Kidney tubule cell (primary cell): ENCODE measurements around the gene CDAN1.

Experiments used
- DNase-seq: peaks from one replicate; pipeline ENCODE4 v3.0.0-alpha.2; 2018; ENCODE audit warnings: low spot score

The CDAN1 gene

DNA sequence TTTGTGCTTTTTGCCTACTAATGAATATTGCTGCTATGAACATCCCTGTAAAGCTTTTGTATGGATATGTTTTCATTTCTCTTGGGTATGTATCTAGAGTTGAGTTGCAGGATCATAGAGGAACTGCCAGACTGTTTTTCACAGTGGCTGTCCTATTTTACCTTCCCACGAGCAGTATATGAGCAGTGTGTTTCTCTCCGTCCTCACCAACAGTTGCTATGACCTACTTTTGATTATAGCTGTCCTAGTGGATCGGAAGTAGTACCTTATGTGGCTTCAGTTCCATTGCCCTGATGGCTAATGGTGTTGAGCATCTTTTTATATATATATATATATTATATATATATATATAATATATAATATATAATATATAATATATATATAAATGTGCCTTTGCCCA lies 25.2 kb downstream of the CDAN1 start:
- no peak for DNase-seq

- DNase-seq, result no peak
These were observed 26.3 kb downstream of the CDAN1 start for GRCh38 chr15:42710662-42711061.

- no peak for DNase-seq
These were observed 28.9 kb downstream of the CDAN1 start for GRCh38 chr15:42707873-42708544.

DNA sequence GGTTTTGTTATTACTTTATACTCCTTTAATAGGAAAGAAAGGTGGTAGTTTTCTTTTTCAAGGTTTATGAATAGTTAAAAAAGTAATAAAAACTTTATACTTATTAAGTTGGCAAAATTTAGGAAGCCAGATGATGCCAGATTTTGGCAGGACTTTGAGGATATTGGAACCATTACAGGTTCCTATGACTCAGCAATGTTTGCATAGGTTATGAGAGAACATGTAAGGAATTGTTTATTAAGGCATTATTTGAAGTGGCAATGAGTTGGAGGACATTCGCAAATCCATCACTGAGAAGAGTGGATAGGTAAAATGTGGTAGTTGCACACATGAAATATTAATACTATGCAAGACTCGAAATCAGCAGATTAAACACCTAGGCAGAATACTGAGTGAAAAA lies 29.9 kb downstream of the CDAN1 start:
- DNase-seq, result no peak

- DNase-seq, result no peak
These were observed 31.6 kb downstream of the CDAN1 start for GRCh38 chr15:42705336-42705735.

- DNase-seq, result peak; percentile 72
These were observed 32.4 kb downstream of the CDAN1 start for GRCh38 chr15:42704492-42704926.

GRCh38 chr15:42696626-42697025 lies 40.3 kb downstream of the CDAN1 start:
- DNase-seq, result no peak

DNA sequence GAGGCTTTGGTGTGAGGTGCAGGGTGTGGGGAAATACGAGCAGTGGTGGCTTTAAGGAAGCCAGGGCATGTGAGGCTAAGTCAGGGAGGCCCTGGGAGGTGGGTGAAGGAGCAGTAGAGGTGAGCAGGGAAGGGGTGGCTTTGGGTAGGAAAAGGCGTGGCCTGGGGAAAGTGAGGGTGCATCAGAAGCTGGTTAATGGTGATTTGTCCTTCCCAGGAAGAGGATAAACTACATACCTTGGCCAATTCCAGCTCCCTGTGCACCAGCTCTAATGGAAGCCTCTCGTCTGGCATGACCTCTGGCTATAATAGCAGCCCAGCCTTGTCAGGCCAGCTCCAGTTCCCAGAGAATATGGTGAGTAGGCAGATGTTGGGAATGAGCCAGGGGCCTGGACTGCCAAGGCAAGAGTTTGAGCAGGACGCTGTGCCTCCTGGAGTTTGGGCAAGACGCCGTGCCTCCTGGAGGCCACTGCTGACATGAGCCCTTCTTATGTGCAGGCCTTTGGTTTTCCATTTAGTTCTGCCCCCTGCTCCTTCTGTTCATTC lies 41.3 kb downstream of the CDAN1 start:
- DNase-seq, result no peak

GRCh38 chr15:42694398-42694797 lies 42.5 kb downstream of the CDAN1 start:
- DNase-seq, result no peak

- DNase-seq, result no peak
These were observed 43.0 kb downstream of the CDAN1 start for GRCh38 chr15:42693942-42694341.

DNA sequence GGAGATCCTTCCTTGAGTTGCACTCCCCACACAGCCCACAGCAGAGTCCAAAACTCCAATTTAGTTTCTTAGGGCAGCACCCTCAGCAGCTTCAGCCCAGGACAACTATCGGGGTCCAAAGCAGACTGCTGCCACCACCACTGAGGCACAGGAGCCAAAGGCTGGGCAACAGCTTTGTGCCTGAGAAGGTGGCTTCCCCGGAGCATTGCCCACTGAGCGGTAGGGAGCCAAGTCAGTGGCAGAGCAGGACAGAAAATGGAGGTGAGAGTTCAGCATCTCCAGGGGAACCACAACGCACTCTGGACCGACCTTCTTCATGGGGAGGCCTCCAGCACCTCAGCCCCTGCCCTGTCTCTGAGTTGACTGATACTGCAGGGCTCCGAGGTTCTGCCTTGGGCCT lies 43.4 kb downstream of the CDAN1 start:
- no peak for DNase-seq

DNA sequence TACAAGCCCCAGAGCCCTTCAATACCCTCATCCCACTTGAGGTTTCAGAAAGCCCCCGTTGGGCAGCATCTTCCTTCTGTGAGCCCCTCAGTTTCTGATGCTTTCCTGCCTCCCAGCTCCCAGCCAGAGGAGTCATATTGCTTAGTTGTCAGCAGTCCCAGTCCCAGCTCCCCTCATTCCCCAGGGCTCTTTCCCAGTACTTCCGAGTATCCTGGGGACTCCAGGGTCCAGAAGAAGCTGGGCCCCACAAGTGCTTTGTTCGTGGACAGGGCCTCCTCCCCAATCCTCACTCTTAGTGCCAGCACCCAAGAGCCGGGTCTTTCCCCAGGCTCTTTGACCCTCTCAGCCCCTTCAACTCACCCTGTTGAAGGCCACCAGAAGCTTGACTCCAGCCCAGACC lies 43.9 kb downstream of the CDAN1 start:
- DNase-seq, result no peak

- DNase-seq, result no peak
These were observed 44.4 kb downstream of the CDAN1 start for GRCh38 chr15:42692536-42692935.

- no peak for DNase-seq
These were observed 45.2 kb downstream of the CDAN1 start for GRCh38 chr15:42691770-42692169.

DNA sequence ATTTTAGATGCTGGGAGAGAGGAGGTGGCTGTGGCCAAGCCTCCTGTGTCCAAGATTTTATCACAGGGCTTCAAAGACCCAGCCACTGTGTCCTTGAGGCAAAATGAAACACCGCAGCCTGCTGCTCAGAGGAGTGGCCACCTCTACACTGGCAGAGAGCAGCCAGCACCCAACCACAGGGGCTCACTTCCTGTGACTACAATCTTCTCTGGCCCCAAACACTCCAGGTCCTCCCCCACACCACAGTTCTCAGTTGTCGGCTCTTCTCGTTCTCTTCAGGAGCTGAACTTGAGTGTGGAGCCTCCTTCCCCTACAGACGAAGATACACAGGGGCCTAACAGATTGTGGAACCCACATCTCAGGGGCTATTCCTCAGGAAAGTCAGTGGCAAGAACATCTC lies 45.6 kb downstream of the CDAN1 start:
- no peak for DNase-seq

DNA sequence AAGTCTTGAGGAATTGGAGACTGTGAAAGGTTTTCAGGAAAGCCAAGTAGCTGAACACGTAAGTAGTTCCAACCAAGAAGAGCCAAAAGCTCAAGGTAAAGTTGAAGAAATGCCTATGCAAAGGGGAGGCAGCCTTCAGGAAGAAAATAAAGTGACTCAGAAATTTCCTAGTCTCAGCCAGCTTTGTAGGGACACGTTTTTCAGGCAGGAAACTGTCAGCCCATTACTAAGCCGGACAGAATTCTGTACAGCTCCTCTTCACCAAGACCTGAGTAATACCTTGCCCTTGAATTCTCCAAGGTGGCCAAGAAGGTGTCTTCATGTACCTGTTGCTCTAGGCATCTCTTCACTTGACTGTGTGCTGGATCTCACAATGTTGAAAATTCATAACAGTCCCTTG lies 48.6 kb downstream of the CDAN1 start:
- DNase-seq, result no peak

- no peak for DNase-seq
These were observed 49.2 kb downstream of the CDAN1 start for GRCh38 chr15:42687740-42688139.

- no peak for DNase-seq
These were observed 50.6 kb downstream of the CDAN1 start for GRCh38 chr15:42686281-42686680.

DNA sequence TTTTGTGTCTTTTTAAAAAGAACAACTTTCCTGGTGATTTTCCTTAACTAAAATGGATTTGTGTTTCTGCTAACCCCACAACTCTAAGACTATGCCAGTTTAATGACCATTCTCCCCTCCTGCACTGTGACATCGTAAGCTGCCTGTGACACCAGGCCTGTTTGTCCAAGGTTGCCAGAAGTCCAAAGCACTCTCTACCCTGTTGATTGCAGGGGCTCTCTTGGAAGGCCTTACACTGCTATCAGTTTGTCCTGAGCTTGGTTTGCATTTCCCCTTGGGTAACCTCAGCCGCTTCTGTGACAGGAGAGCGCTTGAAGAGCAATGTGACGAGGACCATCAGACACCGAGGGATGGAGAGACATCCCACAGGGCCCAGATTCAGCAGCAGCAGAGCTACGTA lies 55.8 kb downstream of the CDAN1 start:
- no peak for DNase-seq

GRCh38 chr15:42680142-42680482 lies 56.8 kb downstream of the CDAN1 start:
- DNase-seq, result peak; percentile 44

GRCh38 chr15:42679285-42680141 lies 57.4 kb downstream of the CDAN1 start:
- DNase-seq, result peak; percentile 63

DNA sequence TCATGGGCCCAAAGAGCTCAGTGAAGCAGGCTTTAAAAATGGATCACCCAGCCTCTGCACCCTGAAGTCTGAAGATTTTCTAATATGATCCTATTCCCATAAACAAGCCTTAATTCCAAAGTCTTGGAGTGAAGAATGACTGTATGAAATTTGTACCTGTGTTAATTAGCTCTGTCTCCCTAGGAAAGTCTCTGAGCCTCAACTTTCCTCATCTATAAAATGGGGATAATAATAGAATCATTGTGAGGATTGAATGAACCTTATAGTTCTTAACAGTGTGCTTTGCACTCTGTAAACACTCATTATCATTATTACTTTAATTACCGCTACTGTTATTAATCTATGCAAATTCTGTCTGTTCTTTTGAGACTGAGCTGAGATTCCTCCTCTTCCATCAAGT lies 61.9 kb downstream of the CDAN1 start:
- no peak for DNase-seq

- no peak for DNase-seq
These were observed 62.5 kb downstream of the CDAN1 start for GRCh38 chr15:42674472-42674871.
